H1 (cell line): ENCODE data around the gene MORN4. TPM values are rescaled to one million over a fixed set of nuclear protein-coding genes. Genes with fewer than 3 reads are reported as not detected.

Experiments
- CTCF ChIA-PET: fragments of 300-600 bp; sonication (Branson Sonifier 250); formaldehyde crosslinking; loops from one replicate; lab custom pipeline; 2021; ENCODE audit not compliant: partially characterized antibody; lab: Charles Lee
- POLR2A ChIA-PET: fragments of 300-600 bp; sonication (Branson Sonifier 250); formaldehyde crosslinking; loops from one replicate; lab custom pipeline; 2021; ENCODE audit warnings: inconsistent platforms; ENCODE audit not compliant: partially characterized antibody; lab: Charles Lee
- DNase-seq, 2 experiments: peaks; one replicate each; pipeline versions ENCODE4 v3.0.0 to v3.0.0-alpha.2; 2010 to 2022; ENCODE audit warnings: low spot score in 2 of 2, low read depth in 1 of 2, mixed read lengths in 1 of 2
- FAIRE-seq: peaks from 2 replicates; lab custom pipeline; 2011; peaks lifted over from hg19 to GRCh38; lab: Jason Lieb, UNC
- H2AFZ ChIP-seq: 2 replicates; pipeline ENCODE4 v1.8.1; 2012; ENCODE audit warnings: low read length, inconsistent platforms
- H2AK5ac ChIP-seq: 2 replicates; pipeline ENCODE4 v1.6.1; 2013; ENCODE audit warnings: low read depth, low read length
- H2BK120ac ChIP-seq: replicated peaks from 2 replicates; pipeline ENCODE3; 2013; ENCODE audit warnings: low read depth, low read length, inconsistent platforms
- H2BK12ac ChIP-seq: 2 replicates; pipeline ENCODE4 v1.6.1; 2013; ENCODE audit warnings: low read depth, low read length
- H2BK15ac ChIP-seq: 2 replicates; pipeline ENCODE4 v1.6.1; 2013; ENCODE audit warnings: low read length
- H2BK20ac ChIP-seq: 2 replicates; pipeline ENCODE4 v1.6.1; 2013; ENCODE audit warnings: low read length
- H2BK5ac ChIP-seq: 2 replicates; pipeline ENCODE4 v1.6.1; 2013; ENCODE audit warnings: low read depth, low read length
- H3K14ac ChIP-seq: 2 replicates; pipeline ENCODE4 v1.6.1; 2013; ENCODE audit warnings: inconsistent platforms; ENCODE audit not compliant: insufficient read length
- H3K18ac ChIP-seq: 2 replicates; pipeline ENCODE4 v1.6.1; 2013; ENCODE audit warnings: low read length; ENCODE audit errors: extremely low read depth
- H3K23ac ChIP-seq: 2 replicates; pipeline ENCODE4 v1.6.1; 2013; ENCODE audit warnings: inconsistent platforms; ENCODE audit not compliant: insufficient read length
- H3K23me2 ChIP-seq: 2 replicates; pipeline ENCODE4 v1.6.1; 2013; ENCODE audit warnings: low read depth, low read length
- H3K27ac ChIP-seq: 2 replicates; pipeline ENCODE4 v1.6.1; 2011; ENCODE audit warnings: low read depth, low read length, inconsistent platforms
- H3K27me3 ChIP-seq, 4 experiments: replicated peaks in 1 of 4; 1 replicate in 1 of 4; 2 replicates in 3 of 4; pipeline versions ENCODE4 v1.6.1 to v1.8.1; 2011 to 2013; ENCODE audit warnings: low read length in 3 of 4, mild to moderate bottlenecking in 3 of 4, inconsistent platforms in 2 of 4, mixed read lengths in 2 of 4, moderate library complexity in 1 of 4; ENCODE audit not compliant: control insufficient read depth in 3 of 4, insufficient read depth in 3 of 4; ENCODE audit errors: extremely low read depth in 1 of 4
- H3K36me3 ChIP-seq, 4 experiments: 2 replicates each; pipeline versions ENCODE4 v1.6.1 to v1.8.1; 2011 to 2013; ENCODE audit warnings: mild to moderate bottlenecking in 4 of 4, low read length in 3 of 4, moderate library complexity in 2 of 4, control low read depth in 1 of 4, inconsistent platforms in 1 of 4; ENCODE audit not compliant: insufficient read depth in 4 of 4, control insufficient read depth in 2 of 4
- H3K4ac ChIP-seq: replicated peaks from 2 replicates; pipeline ENCODE3; 2013; ENCODE audit warnings: low read length, low read depth, mixed read lengths, inconsistent platforms; ENCODE audit not compliant: insufficient read length
- H3K4me1 ChIP-seq, 4 experiments: replicated peaks in 1 of 4; 1 replicate in 1 of 4; 2 replicates in 3 of 4; pipeline versions ENCODE4 v1.6.1 to v1.8.1; 2011 to 2013; ENCODE audit warnings: low read length in 3 of 4, inconsistent platforms in 2 of 4, mixed read lengths in 1 of 4; ENCODE audit not compliant: insufficient read depth in 4 of 4, control insufficient read depth in 3 of 4
- H3K4me2 ChIP-seq, 2 experiments: 2 replicates each; pipeline versions ENCODE4 v1.6.1 to v1.8.1; 2011 to 2013; ENCODE audit warnings: low read depth in 2 of 2, low read length in 2 of 2, control low read depth in 1 of 2, inconsistent platforms in 1 of 2, mild to moderate bottlenecking in 1 of 2; ENCODE audit not compliant: insufficient read depth in 1 of 2
- H3K4me3 ChIP-seq, 4 experiments: fragments of 200-600, 300-600 bp in 1 of 4; sonication (generic), shearing (Covaris generic), sonication (Bioruptor Twin) in 1 of 4; 2 replicates each; pipeline versions ENCODE4 v1.5.1 to v1.8.1; 2011 to 2016; ENCODE audit warnings: low read length in 4 of 4, low read depth in 3 of 4, control low read depth in 2 of 4, inconsistent platforms in 2 of 4, mild to moderate bottlenecking in 2 of 4, mixed read lengths in 1 of 4, moderate library complexity in 1 of 4; ENCODE audit not compliant: insufficient read depth in 2 of 4; ENCODE audit errors: extremely low read depth in 1 of 4
- H3K56ac ChIP-seq: replicated peaks from 2 replicates; pipeline ENCODE3; 2013; ENCODE audit warnings: low read depth, mild to moderate bottlenecking, mixed read lengths, low read length, inconsistent platforms; ENCODE audit not compliant: insufficient read length
- H3K79me1 ChIP-seq: 2 replicates; pipeline ENCODE4 v1.6.1; 2013; ENCODE audit warnings: low read depth, low read length, control low read depth
- H3K79me2 ChIP-seq, 2 experiments: 2 replicates each; pipeline versions ENCODE4 v1.6.1 to v1.8.1; 2012 to 2013; ENCODE audit warnings: low read length in 2 of 2, mild to moderate bottlenecking in 2 of 2, inconsistent platforms in 1 of 2; ENCODE audit not compliant: insufficient read depth in 2 of 2, control insufficient read depth in 1 of 2
- H3K9ac ChIP-seq, 4 experiments: replicated peaks in 1 of 4; 1 replicate in 1 of 4; 2 replicates in 3 of 4; pipeline versions ENCODE4 v1.6.1 to v1.8.1; 2011 to 2013; ENCODE audit warnings: low read depth in 3 of 4, low read length in 3 of 4, control low read depth in 2 of 4, mild to moderate bottlenecking in 2 of 4, moderate library complexity in 2 of 4, inconsistent platforms in 1 of 4; ENCODE audit errors: extremely low read depth in 1 of 4
- H3K9me3 ChIP-seq, 2 experiments: 2 replicates each; pipeline versions ENCODE4 v1.6.1 to v1.8.1; 2012 to 2013; ENCODE audit warnings: mild to moderate bottlenecking in 2 of 2, moderate library complexity in 2 of 2, control low read depth in 1 of 2, inconsistent platforms in 1 of 2, low read depth in 1 of 2, low read length in 1 of 2, mixed read lengths in 1 of 2; ENCODE audit not compliant: insufficient read depth in 2 of 2
- H4K20me1 ChIP-seq, 2 experiments: replicated peaks in 1 of 2; 2 replicates each; pipeline versions ENCODE3 to v1.8.1; 2011 to 2013; ENCODE audit warnings: inconsistent platforms in 2 of 2, low read length in 2 of 2, mild to moderate bottlenecking in 1 of 2; ENCODE audit not compliant: insufficient read depth in 2 of 2, control insufficient read depth in 1 of 2
- H4K5ac ChIP-seq: 2 replicates; pipeline ENCODE4 v1.6.1; 2013; ENCODE audit warnings: low read length, low read depth, mixed read lengths, inconsistent platforms; ENCODE audit not compliant: insufficient read length
- H4K8ac ChIP-seq: 2 replicates; pipeline ENCODE4 v1.8.0; 2013; ENCODE audit warnings: mild to moderate bottlenecking, moderate library complexity, low read length, inconsistent platforms; ENCODE audit not compliant: insufficient read depth; ENCODE audit errors: extremely low read depth
- H4K91ac ChIP-seq: replicated peaks from 2 replicates; pipeline ENCODE3; 2013; ENCODE audit warnings: low read length, mixed read lengths, inconsistent platforms; ENCODE audit not compliant: insufficient read length
- BRCA1 ChIP-seq: IDR thresholded peaks from 2 replicates; pipeline ENCODE4 v1.6.1; 2012; ENCODE audit warnings: low read depth, low read length, improper control_type of control experiment
- CTCF ChIP-seq, 3 experiments: IDR thresholded peaks; 1 replicate in 2 of 3; 2 replicates in 1 of 3; pipeline versions ENCODE4 v1.5.1 to v1.6.1; 2011; ENCODE audit warnings: low read length in 3 of 3, mild to moderate bottlenecking in 3 of 3, inconsistent platforms in 2 of 3, low read depth in 1 of 3, moderate library complexity in 1 of 3; ENCODE audit not compliant: insufficient read depth in 1 of 3; ENCODE audit errors: control extremely low read depth in 1 of 3
- EGR1 ChIP-seq: IDR thresholded peaks from 2 replicates; pipeline ENCODE4 v1.6.1; 2011; ENCODE audit warnings: low read depth, low read length, borderline replicate concordance
- HDAC6 ChIP-seq: IDR thresholded peaks from one replicate; pipeline ENCODE4 v1.7.1; 2012; ENCODE audit warnings: low read depth, mild to moderate bottlenecking, inconsistent platforms, low read length, moderate library complexity
- KDM5A ChIP-seq: fragments of 200-600 bp; IDR thresholded peaks from 2 replicates; pipeline ENCODE4 v1.7.1; 2012; ENCODE audit warnings: mild to moderate bottlenecking, low read length, inconsistent platforms, mixed read lengths
- WGBS, 2 experiments: shearing (Covaris generic) in 1 of 2; methylation state at CpG; one replicate each; pipeline versions ENCODE4 v1.1.6 to v1.1.7; 2013 to 2015; ENCODE audit warnings: low lambda C conversion rate in 2 of 2, mixed read lengths in 2 of 2, inconsistent platforms in 1 of 2, low coverage in 1 of 2, missing lambda C conversion rate in 1 of 2; ENCODE audit not compliant: insufficient replicate concordance in 2 of 2, insufficient coverage in 1 of 2, insufficient read length in 1 of 2; ENCODE audit errors: extremely low coverage in 1 of 2, missing lambda C conversion rate in 1 of 2; 5-methylcytosine and 5-hydroxymethylcytosine counted together
- polyA plus RNA-seq, 7 experiments: library from polyadenylated mRNA; depleted of rRNA in 3 of 7; stranded (reverse) in 5 of 7; unstranded in 2 of 7; fragments of >200 nt in 5 of 7; fragments of 200-250 nt in 2 of 7; gene quantifications; 1 replicate in 5 of 7; 2 replicates in 1 of 7; 4 replicates in 1 of 7; pipeline versions ENCODE4 v1.2.1 to v1.2.3, GENCODE V29; 2011 to 2013; ENCODE audit warnings: missing spikeins in 2 of 7, mixed read lengths in 2 of 7
- total RNA-seq: library from RNA; stranded (reverse); fragmentation: NEBNext Ultra II Directional; extraction: Animal tissue kit (Norgen Biotek cat#: 25700); gene quantifications from 2 replicates; pipeline ENCODE4 v1.2.1, GENCODE V29; 2021

The MORN4 gene
- total and polyA plus RNA-seq, 2 of the 8 experiments (the other 6 are each of a cell fraction or from before 2014, with no cell fraction given), result 13.6 to 22.0 TPM

GRCh38 chr10:97593421-97593820, 39.9 kb downstream of the MORN4 start:
- no peak overlapping the region for H3K56ac ChIP-seq
- no peak overlapping the region for H2BK20ac ChIP-seq
- H4K91ac ChIP-seq, result no peak overlapping the region
- no peaks in the 10 kb centered on the region for H4K20me1 ChIP-seq
- no peak overlapping the region for H3K4ac ChIP-seq
- H2BK12ac ChIP-seq, result no peak overlapping the region
- no peak overlapping the region for H2BK5ac ChIP-seq
- no peak overlapping the region for H3K14ac ChIP-seq
- H2AK5ac ChIP-seq, result no peak overlapping the region
- H3K27me3 ChIP-seq, result no peaks in the 10 kb centered on the region
- CTCF ChIA-PET, result interaction anchor here (1.2 kb wide), 1 partner anchor 21 kb away, joined by 5 read pairs; the partner anchor contains the start of gene ANKRD2
- H3K23ac ChIP-seq, result no peak overlapping the region
- no peak overlapping the region for H2BK15ac ChIP-seq
- H4K5ac ChIP-seq, result no peak overlapping the region
- H3K27ac ChIP-seq, result no peak overlapping the region
- H3K18ac ChIP-seq, result no peak overlapping the region
- TF ChIP-seq KDM5A (no peak), CTCF (IDR thresholded peaks at IDR 0.05; ENCODE audit: control extremely low read depth in 1 of 3, insufficient read depth in 1 of 3, low read depth in 1 of 3, low read length in 3 of 3) (no peak), EGR1 (no peak), HDAC6 (no peak), BRCA1 (no peak)
- no peaks in the 10 kb centered on the region for H3K4me1 ChIP-seq
- no peak overlapping the region for H3K4me3 ChIP-seq
- H3K79me2 ChIP-seq, result no peaks in the 10 kb centered on the region
- no peak overlapping the region for H2AFZ ChIP-seq
- 95% methylated on average over 4 of the region's 4 CpGs; no CpG with 5 or more reads in 1 of the 2 experiments for WGBS, 2 experiments
- DNase-seq (no peak), FAIRE-seq (no peak)
- H3K79me1 ChIP-seq, result no peaks in the 10 kb centered on the region
- no peak overlapping the region for H3K4me2 ChIP-seq
- H3K9ac ChIP-seq, result no peak overlapping the region
- H3K36me3 ChIP-seq, result no peaks in the 10 kb centered on the region
- no peaks in the 10 kb centered on the region for H3K9me3 ChIP-seq
- H4K8ac ChIP-seq, result no peak overlapping the region
- POLR2A ChIA-PET, result no interaction called here
- H3K23me2 ChIP-seq, result peaks cover 1% of the 10 kb centered on the region; the same call in 1 of the 2 replicates
- H2BK120ac ChIP-seq, result no peak overlapping the region
